ENCODE data around the gene UBTF. TPM values are rescaled to one million over a fixed set of nuclear protein-coding genes. Genes with fewer than 3 reads are reported as not detected.
A peak's percentile ranks its signal among the peaks of the same experiment; 100 is the strongest.

UBTF gene
- total and polyA plus RNA-seq, 9 of the 15 experiments (the other 6 are each of a cell fraction or from before 2014, with no cell fraction given): 1.2 to 113 (median 83.6) TPM

GRCh38 chr17:44191369-44191768 lies 28.1 kb downstream of the UBTF start:
- ATAC-seq (no peak), FAIRE-seq (no peak), DNase-seq (ENCODE audit: extremely low read depth in 1 of 4, low spot score in 3 of 4) (no peak)
- Histone ChIP-seq H4K20me1 (replicated peaks; ENCODE audit: control insufficient read depth, insufficient read depth, low read length) (0 out of 2 replicates have a peak, but pooled peaks cover 2% of the 10 kb centered on the region), H3K27me3 (ENCODE audit: control insufficient read depth in 2 of 2, insufficient read depth in 2 of 2, low read length in 2 of 2) (no peaks in the 10 kb centered on the region), H3K9me3 (replicated peaks; ENCODE audit: control insufficient read depth, insufficient read depth, low read depth, low read length) (no peaks in the 10 kb centered on the region), H3K27ac (ENCODE audit: extremely low read depth, low read depth, low read length) (no peak overlapping the region), H3K4me2 (ENCODE audit: insufficient read depth, low read length) (no peak overlapping the region), H2AFZ (ENCODE audit: low read depth, low read length) (no peak overlapping the region), H3K4me3 (no peak overlapping the region), H3K4me1 (replicated peaks in 1 of 2; ENCODE audit: control insufficient read depth in 2 of 2, insufficient read depth in 2 of 2, low read length in 2 of 2) (peaks cover 6 to 17% of the 10 kb centered on the region in 2 experiments; a peak in 3 of 5 replicates), H3K79me2 (ENCODE audit: control insufficient read depth, insufficient read depth, low read length) (peaks cover 12% of the 10 kb centered on the region), H3K9ac (ENCODE audit: insufficient read depth in 1 of 2, low read depth in 2 of 2, low read length in 2 of 2) (no peak overlapping the region), H3K9me1 (ENCODE audit: control insufficient read depth, insufficient read depth, low read length) (no peaks in the 10 kb centered on the region), H3K36me3 (ENCODE audit: control insufficient read depth, insufficient read depth, low read length) (peaks cover 68% of the 10 kb centered on the region; the same call in 2 of the 3 replicates)
- TF ChIP-seq MBD2 (IDR thresholded peaks at IDR 0.05; ENCODE audit: borderline replicate concordance, low read depth): no peak
- TF ChIP-seq POLR2A (conservative IDR thresholded peaks at IDR 0.05): peak; percentile 3; the same call in 1 of the 2 replicates
- peak; percentile 10; the same call in 1 of the 2 replicates for TF ChIP-seq SUPT5H (IDR thresholded peaks at IDR 0.05)
- no TSS peak for BruUV-seq (replicated peaks)
- ChIA-PET CTCF (ENCODE audit: low intra/inter-chr PET ratio) (no interaction called here), POLR2A (interaction anchor here (0.7 kb wide), 1 partner anchor 19 kb away, joined by 3 read pairs; no protein-coding TSS in a partner anchor)
- intact Hi-C loops (cut with micrococcal nuclease): no loop called here
- WGBS (ENCODE audit: insufficient coverage, low coverage, missing lambda C conversion rate): 86% methylated on average over 5 of the region's 5 CpGs
- in situ Hi-C loops (cut with MboI): no loop called here

GRCh38 chr17:44190481-44190880 lies 29.0 kb downstream of the UBTF start:
- Histone ChIP-seq H3K4me2 (ENCODE audit: insufficient read depth, low read length) (no peak overlapping the region), H3K9me3 (replicated peaks; ENCODE audit: control insufficient read depth, insufficient read depth, low read depth, low read length) (no peaks in the 10 kb centered on the region), H3K4me1 (replicated peaks in 1 of 2; ENCODE audit: control insufficient read depth in 2 of 2, insufficient read depth in 2 of 2, low read length in 2 of 2) (peaks cover 6 to 17% of the 10 kb centered on the region in 2 experiments; a peak in 3 of 5 replicates), H2AFZ (ENCODE audit: low read depth, low read length) (no peak overlapping the region), H3K27me3 (ENCODE audit: control insufficient read depth in 2 of 2, insufficient read depth in 2 of 2, low read length in 2 of 2) (no peaks in the 10 kb centered on the region), H3K36me3 (ENCODE audit: control insufficient read depth, insufficient read depth, low read length) (peaks cover 61% of the 10 kb centered on the region; the same call in 2 of the 3 replicates), H4K20me1 (replicated peaks; ENCODE audit: control insufficient read depth, insufficient read depth, low read length) (0 out of 2 replicates have a peak, but pooled peaks cover 2% of the 10 kb centered on the region), H3K4me3 (no peak overlapping the region), H3K79me2 (ENCODE audit: control insufficient read depth, insufficient read depth, low read length) (peaks cover 21% of the 10 kb centered on the region), H3K9me1 (ENCODE audit: control insufficient read depth, insufficient read depth, low read length) (no peaks in the 10 kb centered on the region), H3K27ac (ENCODE audit: extremely low read depth, low read depth, low read length) (no peak overlapping the region), H3K9ac (ENCODE audit: insufficient read depth in 1 of 2, low read depth in 2 of 2, low read length in 2 of 2) (no peak overlapping the region)
- WGBS (ENCODE audit: insufficient coverage, low coverage, missing lambda C conversion rate): 89% methylated on average over 10 of the region's 10 CpGs
- no peak for ATAC-seq
- DNase-seq (ENCODE audit: extremely low read depth in 1 of 4, low spot score in 3 of 4): no peak
- in situ Hi-C loops (cut with MboI) (no loop called here), intact Hi-C loops (cut with micrococcal nuclease) (no loop called here)
- no TSS peak for BruUV-seq (replicated peaks)
- no peak for FAIRE-seq
- ChIA-PET POLR2A (interaction anchor here (0.7 kb wide), 2 partner anchors 20 to 160 kb away, joined by 3 read pairs; no protein-coding TSS in a partner anchor), CTCF (ENCODE audit: low intra/inter-chr PET ratio) (no interaction called here)
- TF ChIP-seq ZBTB33 (CRISPR knock-in tag; IDR thresholded peaks at IDR 0.05) (peak; percentile 66; the same call in 1 of the 2 replicates), RBFOX2 (IDR thresholded peaks at IDR 0.05; ENCODE audit: low read depth, low read length) (peak; percentile 38; the same call in 1 of the 2 replicates), ZBTB2 (IDR thresholded peaks at IDR 0.05) (no peak), POLR2G (IDR thresholded peaks at IDR 0.05; ENCODE audit: low read depth, low read length) (peak; percentile 63)

Data from K562 (cell line).